Measurements from ENCODE around the gene CREB3L2. TPM values are rescaled to one million over a fixed set of nuclear protein-coding genes. Genes with fewer than 3 reads are reported as not detected.
"Not testable (repeated sequence)": the region's sequence is repeated elsewhere in the genome, so short reads cannot be mapped to it uniquely, and the experiment has no call there.

CREB3L2 gene
- polyA plus RNA-seq, 3 donors = 45.9 to 50.9 (median 46.1) TPM

- DNase-seq (ENCODE audit: low read depth in 3 of 3, low spot score in 2 of 3) = no peak
Measured at GRCh38 chr7:137989590-137989989, 12.3 kb downstream of the CREB3L2 start.

GRCh38 chr7:137989094-137989493 lies 12.8 kb downstream of the CREB3L2 start:
- DNase-seq (ENCODE audit: low read depth in 3 of 3, low spot score in 2 of 3) = no peak

GRCh38 chr7:137987968-137988367 lies 13.9 kb downstream of the CREB3L2 start:
- no peak for DNase-seq (ENCODE audit: low read depth in 3 of 3, low spot score in 2 of 3)

GRCh38 chr7:137987563-137987962 lies 14.3 kb downstream of the CREB3L2 start:
- no peak for DNase-seq (ENCODE audit: low read depth in 3 of 3, low spot score in 2 of 3)

- no peak for DNase-seq (ENCODE audit: low read depth in 3 of 3, low spot score in 2 of 3)
Measured at GRCh38 chr7:137987018-137987349, 14.9 kb downstream of the CREB3L2 start.

GRCh38 chr7:137986252-137987017 lies 15.5 kb downstream of the CREB3L2 start:
- no peak for DNase-seq (ENCODE audit: low read depth in 3 of 3, low spot score in 2 of 3)

GRCh38 chr7:137985897-137986251 lies 16.0 kb downstream of the CREB3L2 start:
- DNase-seq (ENCODE audit: low read depth in 3 of 3, low spot score in 2 of 3) = no peak

- DNase-seq (ENCODE audit: low read depth in 3 of 3, low spot score in 2 of 3) = no peak
Measured at GRCh38 chr7:137985253-137985896, 16.5 kb downstream of the CREB3L2 start.

- DNase-seq (ENCODE audit: low read depth in 3 of 3, low spot score in 2 of 3) = no peak
Measured at GRCh38 chr7:137984181-137985041, 17.5 kb downstream of the CREB3L2 start.

- DNase-seq (ENCODE audit: low read depth in 3 of 3, low spot score in 2 of 3) = no peak
Measured at GRCh38 chr7:137983323-137984008, 18.4 kb downstream of the CREB3L2 start.

- not testable (repeated sequence) for DNase-seq (ENCODE audit: low read depth in 3 of 3, low spot score in 2 of 3)
Measured at GRCh38 chr7:137982394-137982793, 19.5 kb downstream of the CREB3L2 start.

- no peak for DNase-seq (ENCODE audit: low read depth in 3 of 3, low spot score in 2 of 3)
Measured at GRCh38 chr7:137981668-137982067, 20.2 kb downstream of the CREB3L2 start.

- no peak for DNase-seq (ENCODE audit: low read depth in 3 of 3, low spot score in 2 of 3)
Measured at GRCh38 chr7:137981175-137981574, 20.7 kb downstream of the CREB3L2 start.

- no peak for DNase-seq (ENCODE audit: low read depth in 3 of 3, low spot score in 2 of 3)
Measured at GRCh38 chr7:137980308-137980707, 21.6 kb downstream of the CREB3L2 start.

GRCh38 chr7:137978464-137979237 lies 23.2 kb downstream of the CREB3L2 start:
- DNase-seq (ENCODE audit: low read depth in 3 of 3, low spot score in 2 of 3) = no peak

GRCh38 chr7:137977173-137977572 lies 24.7 kb downstream of the CREB3L2 start:
- no peak for DNase-seq (ENCODE audit: low read depth in 3 of 3, low spot score in 2 of 3)

GRCh38 chr7:137976696-137977095 lies 25.2 kb downstream of the CREB3L2 start:
- DNase-seq (ENCODE audit: low read depth in 3 of 3, low spot score in 2 of 3) = no peak

- no peak for DNase-seq (ENCODE audit: low read depth in 3 of 3, low spot score in 2 of 3)
Measured at GRCh38 chr7:137976232-137976631, 25.7 kb downstream of the CREB3L2 start.

- DNase-seq (ENCODE audit: low read depth in 3 of 3, low spot score in 2 of 3) = no peak
Measured at GRCh38 chr7:137975768-137976167, 26.1 kb downstream of the CREB3L2 start.

- no peak for DNase-seq (ENCODE audit: low read depth in 3 of 3, low spot score in 2 of 3)
Measured at GRCh38 chr7:137975221-137975620, 26.7 kb downstream of the CREB3L2 start.

All from right renal cortex interstitium (tissue), 3 donors.